Type B pancreatic cell (in vitro differentiated cells): ENCODE data around the gene MT1H. TPM values are rescaled to one million over a fixed set of nuclear protein-coding genes. Genes with fewer than 3 reads are reported as not detected.

Source experiments
- DNase-seq: peaks from one replicate; pipeline ENCODE4 v3.0.0; 2021; ENCODE audit warnings: mixed read lengths; ENCODE audit not compliant: unreplicated experiment; ENCODE audit errors: extremely low spot score
- H3K27ac Mint-ChIP-seq: 2 replicates; pipeline ENCODE4 v1.8.0; 2021; ENCODE audit warnings: mild to moderate bottlenecking, mixed read lengths
- H3K27me3 Mint-ChIP-seq: 2 replicates; pipeline ENCODE4 v1.8.0; 2021; ENCODE audit warnings: mixed read lengths
- H3K36me3 Mint-ChIP-seq: 2 replicates; pipeline ENCODE4 v1.8.0; 2021; ENCODE audit warnings: mixed read lengths
- H3K4me1 Mint-ChIP-seq: one replicate; pipeline ENCODE4 v1.8.0; 2021; ENCODE audit warnings: mixed read lengths; ENCODE audit not compliant: unreplicated experiment
- H3K4me3 Mint-ChIP-seq: 2 replicates; pipeline ENCODE4 v1.8.0; 2021; ENCODE audit warnings: mild to moderate bottlenecking, mixed read lengths
- H3K9me3 Mint-ChIP-seq: 2 replicates; pipeline ENCODE4 v1.8.0; 2021; ENCODE audit warnings: mixed read lengths
- CTCF ChIP-seq: fragments of 200-600 bp; sonication (generic); conservative IDR thresholded peaks from 2 replicates; pipeline ENCODE4 v1.5.0; 2021; ENCODE audit warnings: antibody characterized with exemption, mild to moderate bottlenecking
- total RNA-seq: library from RNA; stranded (reverse); gene quantifications from 2 replicates; pipeline ENCODE4 v1.2.1, GENCODE V29; 2021; ENCODE audit warnings: low replicate concordance

The MT1H gene
- total RNA-seq, 1 donor from 2014 or later, result 2.2 TPM

DNA sequence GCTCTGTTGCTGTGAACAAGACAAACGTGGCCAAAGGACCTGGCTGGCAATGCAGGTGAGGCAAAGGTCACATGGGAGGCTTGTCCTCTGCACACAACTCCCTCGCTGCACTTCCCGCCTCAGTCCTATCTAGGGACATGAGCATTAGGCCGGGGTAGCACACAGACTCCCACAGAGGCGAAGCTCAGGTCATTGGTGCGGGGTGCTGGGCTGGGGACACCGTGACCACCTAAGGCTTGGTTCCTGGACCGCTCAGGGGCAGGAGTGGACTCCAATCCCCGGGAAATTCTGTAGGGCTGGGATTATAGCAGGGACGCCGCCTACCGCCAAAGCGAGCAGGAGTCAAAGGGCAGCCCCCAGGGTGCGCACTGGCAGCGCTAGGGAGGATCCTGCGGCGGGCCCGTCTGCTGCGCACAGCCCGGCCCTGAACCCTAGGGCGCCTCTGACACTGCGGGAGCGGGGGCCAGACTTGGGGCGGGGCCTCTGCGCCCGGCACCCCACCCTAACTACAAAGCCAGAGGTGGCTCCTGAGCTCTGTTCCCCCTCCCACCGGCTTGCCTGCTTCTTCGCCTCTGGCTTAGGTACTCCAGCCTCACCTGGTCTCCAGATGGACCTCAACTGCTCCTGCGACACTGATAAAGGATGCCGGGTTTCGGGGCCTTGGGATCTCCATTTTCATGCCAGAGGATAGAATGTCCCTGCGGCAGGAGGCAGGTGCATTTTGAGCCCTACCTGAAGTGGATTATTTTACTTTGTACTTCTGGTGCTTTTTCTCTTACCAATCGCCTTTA, 21.8 kb upstream of the MT1H start:
- H3K36me3 Mint-ChIP-seq, result no peaks in the 10 kb centered on the region
- H3K4me1 Mint-ChIP-seq, result no peaks in the 10 kb centered on the region
- H3K9me3 Mint-ChIP-seq, result no peaks in the 10 kb centered on the region
- H3K27me3 Mint-ChIP-seq, result peaks cover 97% of the 10 kb centered on the region
- H3K27ac Mint-ChIP-seq, result no peak overlapping the region
- no peak for TF ChIP-seq CTCF
- no peak for DNase-seq
- no peak overlapping the region for H3K4me3 Mint-ChIP-seq

DNA sequence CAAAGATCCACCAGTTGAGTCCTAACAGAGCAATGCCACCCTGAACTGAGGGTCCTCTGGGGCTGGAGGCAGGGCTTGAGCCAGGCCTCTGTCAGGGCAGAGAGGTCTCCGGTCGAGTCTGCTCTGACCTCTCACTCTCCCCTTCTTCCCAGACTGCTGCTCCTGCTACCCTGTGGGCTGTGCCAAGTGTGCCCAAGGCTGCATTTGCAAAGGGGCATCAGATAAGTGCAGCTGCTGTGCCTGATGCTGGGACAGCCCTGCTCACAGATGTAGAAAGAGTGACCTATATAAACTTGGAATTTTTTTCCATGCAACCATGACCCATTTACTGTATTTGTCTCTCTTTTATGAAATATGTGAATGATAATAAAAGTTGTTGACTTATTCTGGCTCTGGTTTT, 20.3 kb upstream of the MT1H start:
- TF ChIP-seq CTCF, result no peak
- no peak overlapping the region for H3K27ac Mint-ChIP-seq
- DNase-seq, result no peak
- H3K4me1 Mint-ChIP-seq, result no peaks in the 10 kb centered on the region
- peaks cover 97% of the 10 kb centered on the region for H3K27me3 Mint-ChIP-seq
- H3K36me3 Mint-ChIP-seq, result no peaks in the 10 kb centered on the region
- H3K4me3 Mint-ChIP-seq, result no peak overlapping the region
- H3K9me3 Mint-ChIP-seq, result no peaks in the 10 kb centered on the region

- no peak for DNase-seq
- H3K4me3 Mint-ChIP-seq, result no peak overlapping the region
- peak overlapping the region; percentile 16 for H3K27ac Mint-ChIP-seq
- H3K36me3 Mint-ChIP-seq, result no peaks in the 10 kb centered on the region
- no peak for TF ChIP-seq CTCF
- H3K27me3 Mint-ChIP-seq, result peaks cover 95% of the 10 kb centered on the region
- H3K9me3 Mint-ChIP-seq, result no peaks in the 10 kb centered on the region
- H3K4me1 Mint-ChIP-seq, result no peaks in the 10 kb centered on the region
Measured at GRCh38 chr16:56649820-56650219, 19.8 kb upstream of the MT1H start.

GRCh38 chr16:56651586-56651985, 18.0 kb upstream of the MT1H start, which contains the start of gene MT1B:
MT1B (plus strand) TSS chr16:56651886; CDS start chr16:56651954, 68 bp downstream.
- no peak for TF ChIP-seq CTCF
- H3K4me3 Mint-ChIP-seq, result no peak within 1 kb of the TSS
- no peaks in the 10 kb centered on the region for H3K4me1 Mint-ChIP-seq
- no peaks in the 10 kb centered on the region for H3K9me3 Mint-ChIP-seq
- peaks cover 91% of the 10 kb centered on the region for H3K27me3 Mint-ChIP-seq
- H3K36me3 Mint-ChIP-seq, result no peaks in the 10 kb centered on the region
- no peak within 1 kb of the TSS for H3K27ac Mint-ChIP-seq
- no peak for DNase-seq

GRCh38 chr16:56652600-56652999, 17.0 kb upstream of the MT1H start:
- H3K27me3 Mint-ChIP-seq, result peaks cover 89% of the 10 kb centered on the region
- H3K9me3 Mint-ChIP-seq, result no peaks in the 10 kb centered on the region
- TF ChIP-seq CTCF, result no peak
- no peaks in the 10 kb centered on the region for H3K36me3 Mint-ChIP-seq
- no peak for DNase-seq
- no peaks in the 10 kb centered on the region for H3K4me1 Mint-ChIP-seq
- no peak overlapping the region for H3K27ac Mint-ChIP-seq
- no peak overlapping the region for H3K4me3 Mint-ChIP-seq
